HG03108 (cell line): Measurements from ENCODE around the gene HORMAD2.
"Not testable (repeated sequence)": the region's sequence is repeated elsewhere in the genome, so short reads cannot be mapped to it uniquely, and the experiment has no call there.

Source experiments
- ATAC-seq: cut with Tn5 transposase; IDR thresholded peaks from one replicate; pipeline ENCODE4 v1.9.1; 2021; ENCODE audit warnings: moderate library complexity; ENCODE audit not compliant: unreplicated experiment

Gene HORMAD2

DNA sequence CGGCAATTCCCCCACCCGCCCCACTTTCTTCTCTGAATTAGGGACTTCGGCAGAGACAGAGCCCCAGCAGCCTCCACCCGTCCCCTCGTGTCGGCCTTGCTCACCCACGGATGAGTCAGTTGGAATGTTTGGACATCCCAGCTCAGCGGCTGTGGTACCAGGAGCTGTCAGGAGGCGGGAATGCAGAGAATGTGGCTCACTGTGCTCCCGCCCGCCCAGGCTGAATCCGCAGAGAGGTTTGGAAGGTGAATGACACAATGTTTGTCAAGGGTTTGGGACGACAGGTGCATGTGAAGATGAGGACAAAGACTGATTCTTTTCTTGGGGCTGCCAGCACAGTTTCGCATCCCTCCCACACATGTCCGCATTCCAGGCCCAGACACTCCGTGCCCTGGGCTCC lies 126.7 kb downstream of the HORMAD2 start:
- ATAC-seq: no peak

DNA sequence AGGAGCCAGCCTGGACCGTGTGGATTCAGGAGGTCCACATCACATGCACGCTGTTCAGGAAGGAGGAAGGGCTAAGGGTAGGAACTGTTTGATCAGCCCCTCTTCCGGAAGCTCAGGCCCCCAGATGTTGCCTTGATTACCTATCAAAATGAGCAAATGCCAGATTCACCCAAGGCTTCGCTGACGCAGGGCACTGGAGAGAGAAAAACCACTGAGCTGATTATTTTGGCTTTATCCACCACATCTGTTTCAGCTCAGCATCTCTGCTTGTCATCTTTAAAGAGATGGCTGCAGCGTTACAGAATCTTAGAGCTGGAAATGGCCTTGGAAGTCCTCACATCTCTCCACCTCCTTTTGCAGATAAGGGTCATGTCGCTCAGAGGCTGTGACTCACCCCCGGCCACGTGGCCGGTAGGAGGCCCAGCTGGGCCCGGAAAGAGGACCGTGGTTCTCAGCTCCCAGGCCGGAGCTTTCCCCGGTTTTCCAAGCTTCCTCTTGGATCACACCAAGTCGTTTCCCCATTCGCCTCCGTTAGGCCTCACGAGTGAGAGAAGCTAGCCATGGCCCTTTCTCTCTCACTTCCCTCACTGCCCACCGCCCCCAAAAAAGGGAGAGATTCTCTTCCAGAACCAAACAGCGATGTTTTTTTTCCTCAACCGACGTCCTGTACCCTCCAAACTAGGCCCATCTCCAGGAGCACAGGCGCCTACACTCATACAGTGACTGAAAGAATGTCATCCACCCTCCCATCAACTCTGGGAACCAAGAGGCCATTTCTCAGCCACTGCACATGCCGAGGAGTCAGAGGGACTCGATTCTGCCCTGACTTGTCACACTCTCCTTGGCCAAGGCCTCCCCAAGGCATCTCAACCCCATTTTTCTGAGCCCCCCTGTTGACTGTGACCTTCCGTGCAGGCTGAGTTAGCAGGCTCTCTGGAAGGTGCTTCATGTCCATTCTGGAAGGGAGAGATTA lies 128.7 kb downstream of the HORMAD2 start:
- no peak for ATAC-seq

DNA sequence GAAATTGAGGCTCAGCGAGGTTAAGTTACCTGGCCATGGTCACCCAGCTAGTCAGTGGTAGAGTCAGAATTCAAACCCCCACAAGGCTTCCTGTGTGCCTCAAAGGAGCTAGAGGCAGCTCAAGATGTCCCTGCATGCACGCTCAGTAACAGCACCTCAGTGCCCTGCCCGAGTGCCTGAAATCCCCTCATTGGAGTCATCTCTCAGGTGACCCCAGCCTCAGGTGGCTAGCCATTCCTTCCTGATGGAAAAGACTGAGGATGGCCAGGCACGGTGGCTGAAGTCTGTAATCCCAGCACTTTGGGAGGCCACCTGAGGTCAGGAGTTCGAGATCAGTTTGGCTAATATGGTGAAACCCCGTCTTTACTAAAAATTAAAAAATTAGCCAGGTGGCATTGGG lies 129.4 kb downstream of the HORMAD2 start:
- no peak for ATAC-seq

DNA sequence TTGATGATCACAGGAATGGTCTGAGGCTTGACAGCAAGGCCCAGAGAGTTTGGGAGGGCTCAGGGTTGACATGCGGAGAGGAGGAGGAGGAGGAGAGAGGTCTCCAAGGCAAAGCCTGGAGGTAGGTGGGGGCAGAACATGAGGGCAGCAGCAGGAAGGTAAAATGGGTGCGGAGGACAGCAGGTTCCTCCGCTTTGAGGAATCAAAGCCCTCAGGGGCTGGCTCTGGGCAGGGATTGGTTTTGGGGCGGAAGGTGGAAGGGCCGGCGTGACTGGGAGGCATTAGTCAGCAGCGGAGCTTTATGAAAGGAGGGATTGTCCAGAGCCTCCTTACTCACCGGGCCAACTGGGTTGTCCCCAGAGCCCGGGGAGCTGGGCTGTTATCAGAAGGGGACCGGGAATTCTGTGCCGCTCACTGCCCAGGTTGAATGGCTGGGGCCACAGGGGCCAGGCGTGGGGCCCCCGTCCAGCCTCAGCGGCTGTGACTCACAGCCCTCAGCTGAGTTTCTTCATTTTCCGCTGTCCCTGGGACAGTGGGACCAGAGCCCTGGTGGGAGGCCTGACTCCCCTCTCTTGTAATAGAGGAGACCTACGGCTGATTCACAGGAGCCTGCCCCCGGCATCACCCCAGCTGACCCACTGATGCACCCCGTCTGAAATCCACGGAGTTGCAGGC lies 130.1 kb downstream of the HORMAD2 start:
- ATAC-seq: no peak

DNA sequence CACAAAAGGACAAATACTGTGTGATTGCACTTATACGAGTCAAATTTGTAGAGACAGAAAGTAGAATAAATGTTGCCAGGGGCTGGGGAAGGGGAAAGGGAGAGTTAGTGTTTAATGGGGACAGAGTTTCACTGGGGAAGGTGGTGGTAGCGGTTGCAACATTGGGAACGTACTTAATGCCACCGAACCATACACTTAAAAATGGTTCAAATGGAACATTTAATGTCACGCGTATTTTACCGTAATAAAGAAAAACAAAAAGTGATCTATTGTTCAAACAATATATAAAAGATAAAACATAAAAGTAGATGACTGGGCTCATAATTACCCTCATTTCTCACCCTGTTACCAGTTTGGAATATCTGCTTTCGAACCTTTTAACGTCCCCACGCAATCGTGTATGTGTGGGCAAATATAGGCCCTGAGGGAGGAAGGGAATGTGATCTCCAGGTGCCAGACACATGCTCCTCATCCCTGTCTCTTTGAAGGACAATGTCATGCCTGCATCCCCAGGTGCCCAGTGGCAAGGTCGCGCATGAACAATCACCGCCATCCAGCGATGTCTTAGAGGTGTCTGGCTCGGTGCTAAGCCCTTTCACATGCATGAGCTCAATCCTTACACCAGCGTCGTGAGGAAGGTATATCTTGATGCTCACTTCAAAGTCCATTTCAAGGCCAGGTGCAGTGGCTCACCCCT lies 131.0 kb downstream of the HORMAD2 start:
- no peak for ATAC-seq

DNA sequence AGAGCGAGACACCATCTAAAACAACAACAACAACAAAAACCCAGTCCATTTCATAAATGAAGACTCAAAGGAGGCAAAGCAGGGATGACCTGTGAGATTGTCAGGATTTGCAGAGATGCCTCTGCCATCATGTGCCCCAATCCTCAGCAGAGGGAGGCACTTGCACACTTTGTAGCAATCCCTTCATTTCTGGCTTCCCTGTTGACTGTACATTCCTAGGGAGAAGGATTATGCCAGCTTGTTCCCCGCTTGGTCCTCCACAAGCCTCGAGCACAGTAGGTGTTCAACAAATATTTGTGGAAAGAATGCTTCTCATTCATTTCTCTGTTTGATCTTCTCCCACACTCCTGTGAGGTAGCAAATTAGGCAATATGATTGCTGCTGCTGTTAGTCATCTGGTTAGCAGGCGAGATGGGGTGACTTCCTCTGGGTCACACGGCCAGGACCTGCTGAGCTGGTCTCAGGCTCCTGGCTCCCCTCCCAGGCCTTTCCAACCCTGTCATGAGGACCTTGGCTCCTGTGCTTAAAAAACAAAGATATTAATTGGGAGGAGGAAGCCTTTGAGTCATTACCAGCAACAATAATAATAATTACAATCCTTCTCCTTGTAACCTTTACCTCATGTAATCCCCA lies 132.2 kb downstream of the HORMAD2 start:
- ATAC-seq: no peak

DNA sequence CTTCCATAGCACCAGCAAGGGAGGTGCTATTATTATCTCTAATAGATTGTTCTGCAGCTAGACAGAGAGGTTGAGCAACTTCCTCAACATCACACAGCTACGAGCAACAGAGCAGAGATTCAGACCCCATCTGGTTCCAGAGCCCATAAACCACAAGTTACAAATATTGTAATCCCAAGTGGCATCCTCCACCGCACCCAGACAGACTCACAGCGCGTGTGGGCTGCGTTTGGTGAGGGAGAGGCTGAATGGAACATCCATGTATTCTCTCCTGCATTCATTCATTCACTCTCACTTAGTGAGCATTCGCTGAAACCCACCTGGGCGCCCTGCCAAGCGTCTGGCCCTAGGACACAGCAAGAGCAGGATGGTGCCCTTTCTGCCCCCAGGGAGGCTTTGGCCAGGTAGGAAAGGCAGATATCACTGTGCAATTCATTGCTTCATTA lies 132.8 kb downstream of the HORMAD2 start:
- ATAC-seq: no peak

DNA sequence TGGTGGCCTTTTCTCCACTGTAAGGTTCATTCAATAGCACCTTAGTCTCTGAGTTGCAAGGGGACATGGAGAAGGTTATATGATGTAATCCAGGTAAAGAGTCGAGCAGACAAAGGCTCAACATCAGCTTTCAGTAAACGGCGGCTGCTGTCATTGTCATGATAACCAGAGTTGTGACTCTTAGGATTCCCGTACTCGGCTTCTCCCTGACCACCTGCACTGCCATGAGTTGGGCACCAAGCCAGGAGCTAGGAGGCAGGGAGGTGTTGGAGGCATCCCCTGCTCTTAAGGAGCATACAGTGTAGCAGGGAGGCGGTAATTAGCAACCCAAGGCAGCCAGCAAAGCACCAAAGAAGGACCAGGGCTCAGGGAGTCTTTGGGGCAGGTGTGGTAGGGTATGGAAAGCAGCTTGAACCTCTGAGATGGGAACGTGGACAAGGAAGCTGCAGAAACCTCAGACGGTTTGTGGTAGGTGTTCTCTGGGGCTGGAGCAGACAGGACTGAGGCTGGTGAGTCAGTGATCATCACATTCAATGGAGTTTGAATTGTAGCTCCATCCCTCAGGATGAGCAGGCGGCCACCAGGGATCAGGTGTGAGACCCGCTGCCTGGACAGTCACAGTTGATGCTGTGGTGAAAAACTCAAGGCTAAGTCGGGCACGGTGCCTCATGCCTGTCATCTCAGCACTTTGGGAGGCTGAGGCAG lies 134.6 kb downstream of the HORMAD2 start:
- no peak for ATAC-seq

DNA sequence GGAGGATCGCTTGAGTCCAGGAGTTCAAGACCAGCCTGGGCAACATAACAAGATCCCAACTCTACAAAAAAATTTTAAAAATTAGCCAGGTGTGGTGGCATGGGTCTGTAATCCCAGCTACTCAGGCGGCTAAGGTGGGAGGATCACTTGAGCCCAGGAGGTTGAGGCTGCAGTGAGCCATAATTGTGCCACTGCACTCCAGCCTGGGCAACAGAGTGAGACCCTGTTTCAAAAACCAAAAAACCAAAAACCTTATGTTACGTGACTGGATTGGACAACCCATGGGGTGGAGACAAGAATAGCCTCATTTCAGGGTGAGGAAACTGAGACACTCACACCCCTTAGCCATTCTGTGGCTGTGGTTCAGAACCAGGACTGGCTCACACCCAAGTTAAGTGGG lies 136.0 kb downstream of the HORMAD2 start:
- ATAC-seq: not testable (repeated sequence)

DNA sequence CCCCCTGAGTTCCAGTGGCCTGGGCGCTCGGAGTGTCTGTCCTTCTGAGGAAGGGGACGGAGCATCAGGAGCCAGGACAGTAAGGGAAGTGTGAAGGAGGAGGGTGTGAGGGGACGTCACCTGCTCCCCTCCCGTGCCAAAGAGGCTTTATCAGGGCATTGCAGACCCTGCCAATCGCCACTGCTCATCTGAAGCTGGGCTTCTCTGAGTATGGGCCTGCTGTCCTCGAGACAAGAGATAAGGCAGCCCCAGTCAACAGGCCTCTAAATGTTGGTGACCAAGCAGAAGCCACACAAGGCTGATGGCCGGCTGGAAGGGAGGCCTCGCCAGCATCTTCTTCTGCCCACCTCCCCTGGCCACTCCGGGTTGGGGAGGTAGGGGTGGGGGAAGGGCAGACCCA lies 136.4 kb downstream of the HORMAD2 start:
- no peak for ATAC-seq

DNA sequence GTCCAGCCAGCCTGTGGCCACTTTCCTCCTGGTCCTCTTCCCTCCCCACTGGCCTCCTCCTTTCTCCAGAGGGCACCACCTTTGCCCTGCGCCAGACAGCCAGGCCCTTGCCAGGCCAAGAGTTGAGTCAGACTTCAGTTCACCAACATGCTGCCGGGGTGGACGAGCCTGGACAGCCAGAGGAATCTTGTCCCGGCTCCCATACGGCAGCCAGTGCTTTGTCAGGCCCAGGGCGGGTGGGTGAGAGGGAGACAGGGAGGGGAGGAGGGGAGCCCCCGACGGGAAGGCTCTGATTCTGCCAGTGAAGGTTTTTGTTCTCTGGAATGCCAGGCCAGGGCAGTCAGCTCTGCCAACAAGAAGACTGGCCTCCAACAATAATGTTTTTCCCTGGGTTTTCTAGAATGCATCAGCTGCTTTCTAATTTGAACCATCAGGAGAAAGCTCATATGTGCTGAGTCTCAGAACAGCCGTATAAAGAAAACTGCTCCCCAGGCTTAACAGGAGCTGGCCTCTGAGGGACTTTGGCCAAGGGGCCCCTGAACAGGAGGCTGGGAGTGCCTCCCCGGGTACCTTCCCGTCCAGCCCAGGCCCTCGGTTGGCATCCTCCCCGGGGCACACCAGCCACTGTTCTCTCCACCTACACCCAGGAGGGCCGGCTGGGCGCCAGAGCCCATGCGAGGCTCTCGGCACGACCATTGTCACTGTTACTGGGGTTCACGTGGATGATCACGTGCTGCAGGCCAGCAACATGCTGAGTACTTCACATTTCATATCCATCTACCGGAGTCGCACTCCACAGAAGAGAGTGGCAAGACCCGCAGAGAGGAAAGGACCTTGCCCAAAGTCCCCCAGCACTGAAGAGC lies 137.7 kb downstream of the HORMAD2 start:
- no peak for ATAC-seq

DNA sequence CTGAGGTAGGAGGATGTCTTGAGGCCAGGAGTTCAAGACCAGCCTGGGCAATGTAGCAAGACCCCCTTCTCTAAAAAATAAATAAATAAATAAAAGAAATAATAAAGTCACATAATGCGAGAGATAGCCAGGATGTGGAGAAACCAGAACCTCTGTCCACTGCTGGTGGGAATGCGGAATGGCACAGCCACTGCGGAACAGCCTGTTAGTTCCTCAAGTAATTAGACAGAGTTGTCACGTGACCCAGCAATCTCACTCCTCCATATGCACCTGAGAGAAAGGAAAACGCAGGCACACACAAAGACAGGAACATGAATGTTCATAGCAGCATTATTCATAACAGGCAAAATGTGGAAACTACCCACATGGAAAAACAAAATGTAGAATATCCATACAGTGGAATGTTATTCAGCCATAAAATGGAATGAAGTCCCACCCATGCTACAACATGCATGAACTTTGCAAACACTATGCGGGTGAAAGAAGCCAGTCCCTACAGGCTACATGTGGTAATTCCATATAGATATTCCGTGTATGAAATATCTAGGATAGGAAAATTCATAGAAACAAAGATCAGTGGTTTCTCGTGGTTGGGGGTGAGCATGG lies 138.9 kb downstream of the HORMAD2 start:
- ATAC-seq: no peak

DNA sequence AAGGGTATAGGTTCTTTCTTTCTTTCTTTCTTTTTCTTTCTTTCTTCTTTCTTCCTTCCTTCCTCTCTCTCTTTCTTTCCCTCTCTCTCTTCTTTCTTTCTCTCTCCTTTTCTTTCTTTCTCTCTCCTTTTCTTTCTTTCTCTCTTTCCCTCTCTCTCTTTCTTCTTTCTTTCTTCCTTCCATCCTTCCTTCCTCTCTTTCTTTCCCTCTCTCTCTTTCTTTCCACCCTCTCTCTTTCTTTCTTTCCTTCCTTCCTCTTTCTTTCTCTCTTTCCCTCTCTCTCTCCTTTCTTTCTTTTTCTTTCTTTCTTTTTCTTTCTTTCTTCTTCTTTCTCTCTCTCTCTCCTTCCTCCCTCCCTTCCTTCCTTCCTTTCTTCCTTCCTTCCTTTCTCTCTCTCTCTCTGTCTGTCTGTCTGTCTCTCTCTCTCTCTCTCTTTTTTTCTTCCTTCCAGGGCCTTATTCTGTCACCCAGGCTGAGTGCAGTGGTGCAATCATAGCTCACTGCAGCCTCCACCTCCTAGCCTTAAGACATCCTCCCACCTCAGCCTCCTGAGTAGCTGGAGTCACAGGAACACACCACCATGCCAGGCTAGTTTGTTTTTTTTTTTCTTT lies 139.5 kb downstream of the HORMAD2 start:
- ATAC-seq: no peak

DNA sequence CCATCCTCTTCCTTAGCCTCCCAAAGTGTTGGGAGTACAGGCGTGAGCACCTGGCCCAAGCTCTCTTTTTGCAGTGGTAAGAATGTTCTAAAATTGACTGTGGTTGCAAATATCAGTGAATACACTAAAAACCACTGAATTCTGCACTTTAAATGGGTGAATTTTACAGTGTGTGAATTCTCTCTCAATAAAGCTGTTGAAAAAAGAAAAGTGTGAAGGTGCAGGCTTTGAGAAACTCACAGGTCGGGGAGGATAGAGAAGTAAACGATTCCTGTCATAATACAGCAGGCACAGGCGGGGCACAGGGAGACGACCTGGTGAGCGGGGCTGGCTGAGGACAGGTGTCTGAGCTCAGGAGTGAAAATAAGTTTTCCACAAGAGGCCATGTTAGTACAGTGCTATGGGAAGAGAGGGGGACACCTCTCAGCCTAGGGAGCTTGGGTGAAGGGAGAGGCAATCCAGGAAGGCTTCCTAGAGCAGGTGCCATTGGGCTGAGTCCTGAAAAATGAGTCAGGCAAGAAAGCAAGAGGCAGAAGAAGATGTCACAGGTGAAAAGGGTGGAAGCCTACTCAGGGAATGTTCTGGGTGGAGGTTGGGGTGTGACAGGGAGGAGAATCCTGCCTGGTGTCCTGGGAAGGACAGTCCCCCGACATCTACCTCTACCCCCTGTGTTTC lies 140.2 kb downstream of the HORMAD2 start:
- no peak for ATAC-seq

DNA sequence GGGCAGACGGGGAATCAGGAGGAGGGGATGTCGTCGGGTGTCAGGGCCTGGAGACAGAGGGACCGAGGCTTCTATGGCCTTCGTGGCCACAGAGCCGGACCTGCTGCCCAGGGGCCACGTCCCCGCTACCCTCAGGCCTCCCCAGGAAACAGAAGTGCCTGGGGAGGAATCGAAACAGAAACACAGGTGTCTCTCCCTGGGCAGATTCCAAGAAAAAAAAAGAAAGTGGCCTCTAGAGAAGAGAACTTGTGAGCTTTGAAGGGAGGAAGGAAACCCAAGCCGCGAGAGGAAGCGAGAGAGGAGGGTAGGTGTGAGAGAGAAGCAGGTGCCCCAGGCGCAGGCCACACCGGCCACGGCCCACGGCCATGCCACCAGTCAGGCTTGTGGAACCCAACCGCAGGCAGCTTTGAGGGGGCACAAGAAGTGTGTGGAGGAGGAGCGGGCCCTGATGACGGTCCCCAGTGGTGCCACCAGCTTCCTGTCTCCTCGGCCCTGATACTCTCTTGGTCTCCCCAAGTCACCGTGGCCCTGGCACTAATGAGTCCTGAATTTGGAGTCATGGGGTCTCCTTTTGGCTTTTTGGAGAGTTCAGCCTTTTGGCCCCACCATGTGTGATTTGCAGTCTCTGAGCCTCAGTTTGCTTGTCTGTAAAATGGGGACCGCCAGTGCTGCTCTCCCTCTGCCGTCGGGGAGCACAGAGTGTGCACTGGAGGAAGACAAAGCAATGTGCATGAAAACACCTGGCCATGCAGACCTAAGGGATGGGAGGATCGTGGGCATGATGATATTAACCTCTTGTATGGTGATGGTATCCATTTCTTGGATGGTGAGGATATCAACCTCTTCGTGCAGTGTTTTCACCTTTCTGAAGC lies 141.1 kb downstream of the HORMAD2 start:
- no peak for ATAC-seq

DNA sequence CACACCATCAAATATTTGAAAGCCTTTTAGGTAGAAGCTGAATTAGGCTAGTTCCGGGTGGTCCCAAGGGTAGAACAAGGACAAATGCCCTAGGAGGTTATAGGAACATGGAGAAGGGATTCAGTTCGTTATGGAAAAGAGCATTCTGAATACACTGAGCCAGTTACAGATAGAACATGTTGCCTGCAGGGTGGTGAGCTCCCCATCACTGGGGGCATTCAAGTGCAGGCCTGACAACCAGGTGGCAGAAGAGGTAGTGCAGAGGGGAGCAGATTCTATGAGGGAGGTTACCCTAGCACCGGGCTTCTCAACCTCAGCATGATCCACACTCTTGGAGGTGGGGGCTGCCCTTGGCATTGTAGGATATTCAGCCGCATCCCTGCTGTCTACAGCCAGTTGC lies 142.1 kb downstream of the HORMAD2 start:
- no peak for ATAC-seq

DNA sequence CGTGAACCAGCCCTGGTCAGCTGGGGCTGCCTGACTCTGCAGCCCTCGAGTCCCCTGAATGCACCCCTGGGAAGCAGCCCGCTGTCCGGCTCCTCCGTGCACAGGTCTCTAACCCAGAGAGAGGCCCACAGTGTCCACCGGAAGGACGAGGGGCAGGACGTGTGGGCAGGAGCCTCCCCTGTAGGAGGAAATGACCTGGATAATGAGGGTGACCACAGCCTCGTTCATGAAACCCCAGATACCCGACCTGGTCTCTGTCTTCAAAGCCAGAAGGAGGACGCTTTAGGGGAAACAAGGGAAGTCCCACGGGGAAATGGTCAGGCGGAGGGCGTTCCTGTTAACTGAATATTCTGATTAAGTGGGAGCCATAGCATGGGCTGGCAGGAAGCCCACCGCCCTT lies 143.0 kb downstream of the HORMAD2 start:
- no peak for ATAC-seq
